Gastroesophageal sphincter (tissue), 3 donors: ENCODE measurements around the gene ENG.

Source experiments
- POLR2A ChIP-seq, 2 donors: fragments of 450-650 bp; IDR thresholded peaks; one replicate each; pipeline ENCODE4 v1.6.1; 2017; ENCODE audit warnings: antibody characterized with exemption in 2 of 2, mild to moderate bottlenecking in 2 of 2, moderate library complexity in 1 of 2
- TF ChIP-seq, protein P1 (sequence below), 4 experiments: fragments of 200-600 bp in 2 of 4; fragments of 450-650 bp in 2 of 4; sonication (generic) in 1 of 4; IDR thresholded peaks; one replicate each; pipeline ENCODE4 v1.5.1; 2017 to 2019; ENCODE audit warnings: antibody characterized with exemption in 4 of 4, mild to moderate bottlenecking in 2 of 4, moderate library complexity in 2 of 4

GRCh38 chr9:127765418-127765817 is 89.0 kb downstream of the ENG start:
- no peak for TF ChIP-seq POLR2A (IDR thresholded peaks at IDR 0.05)
- TF ChIP-seq, protein P1, sequence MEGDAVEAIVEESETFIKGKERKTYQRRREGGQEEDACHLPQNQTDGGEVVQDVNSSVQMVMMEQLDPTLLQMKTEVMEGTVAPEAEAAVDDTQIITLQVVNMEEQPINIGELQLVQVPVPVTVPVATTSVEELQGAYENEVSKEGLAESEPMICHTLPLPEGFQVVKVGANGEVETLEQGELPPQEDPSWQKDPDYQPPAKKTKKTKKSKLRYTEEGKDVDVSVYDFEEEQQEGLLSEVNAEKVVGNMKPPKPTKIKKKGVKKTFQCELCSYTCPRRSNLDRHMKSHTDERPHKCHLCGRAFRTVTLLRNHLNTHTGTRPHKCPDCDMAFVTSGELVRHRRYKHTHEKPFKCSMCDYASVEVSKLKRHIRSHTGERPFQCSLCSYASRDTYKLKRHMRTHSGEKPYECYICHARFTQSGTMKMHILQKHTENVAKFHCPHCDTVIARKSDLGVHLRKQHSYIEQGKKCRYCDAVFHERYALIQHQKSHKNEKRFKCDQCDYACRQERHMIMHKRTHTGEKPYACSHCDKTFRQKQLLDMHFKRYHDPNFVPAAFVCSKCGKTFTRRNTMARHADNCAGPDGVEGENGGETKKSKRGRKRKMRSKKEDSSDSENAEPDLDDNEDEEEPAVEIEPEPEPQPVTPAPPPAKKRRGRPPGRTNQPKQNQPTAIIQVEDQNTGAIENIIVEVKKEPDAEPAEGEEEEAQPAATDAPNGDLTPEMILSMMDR (IDR thresholded peaks at IDR 0.05): no peak
